GM18867 (cell line): ENCODE results near the gene INSIG1.

Experiments used
- ATAC-seq: cut with Tn5 transposase; IDR thresholded peaks from one replicate; pipeline ENCODE4 v1.9.1; 2021; ENCODE audit warnings: mild to moderate bottlenecking, moderate library complexity; ENCODE audit not compliant: unreplicated experiment

The INSIG1 gene

GRCh38 chr7:155297517-155298287 is at the start of gene INSIG1:
TSS of gene INSIG1 (plus strand) at chr7:155297878. CDS start at chr7:155298286, 408 bp downstream.
- ATAC-seq = peak; percentile 66

GRCh38 chr7:155248366-155248756 is 49.3 kb upstream of the INSIG1 start:
- no peak for ATAC-seq

GRCh38 chr7:155251831-155252230 is 45.8 kb upstream of the INSIG1 start:
- ATAC-seq = no peak

GRCh38 chr7:155252444-155252887 is 45.2 kb upstream of the INSIG1 start:
- ATAC-seq = no peak

- ATAC-seq = no peak
These were observed 44.7 kb upstream of the INSIG1 start for GRCh38 chr7:155252892-155253501.

GRCh38 chr7:155254018-155254417 is 43.7 kb upstream of the INSIG1 start:
- ATAC-seq = no peak

GRCh38 chr7:155255071-155255470 is 42.6 kb upstream of the INSIG1 start:
- no peak for ATAC-seq

GRCh38 chr7:155255621-155256020 is 42.1 kb upstream of the INSIG1 start:
- no peak for ATAC-seq

GRCh38 chr7:155256081-155256760 is 41.5 kb upstream of the INSIG1 start:
- no peak for ATAC-seq

- no peak for ATAC-seq
These were observed 40.8 kb upstream of the INSIG1 start for GRCh38 chr7:155256761-155257481.

- no peak for ATAC-seq
These were observed 40.0 kb upstream of the INSIG1 start for GRCh38 chr7:155257482-155258225.

GRCh38 chr7:155258226-155258560 is 39.5 kb upstream of the INSIG1 start:
- no peak for ATAC-seq

GRCh38 chr7:155259866-155260497 is 37.7 kb upstream of the INSIG1 start:
- no peak for ATAC-seq

- ATAC-seq = no peak
These were observed 37.2 kb upstream of the INSIG1 start for GRCh38 chr7:155260498-155260872.

- no peak for ATAC-seq
These were observed 36.4 kb upstream of the INSIG1 start for GRCh38 chr7:155261031-155261985.

GRCh38 chr7:155262031-155262430 is 35.6 kb upstream of the INSIG1 start:
- ATAC-seq = no peak

- ATAC-seq = no peak
These were observed 34.6 kb upstream of the INSIG1 start for GRCh38 chr7:155263051-155263450.

- no peak for ATAC-seq
These were observed 34.0 kb upstream of the INSIG1 start for GRCh38 chr7:155263581-155264143.

- no peak for ATAC-seq
These were observed 32.5 kb upstream of the INSIG1 start for GRCh38 chr7:155265144-155265543.
